Peyer's patch (tissue), 4 donors: Measurements from ENCODE around the gene MYT1. TPM values are rescaled to one million over a fixed set of nuclear protein-coding genes. Genes with fewer than 3 reads are reported as not detected.

Experiments
- DNase-seq, 3 donors: peaks; one replicate each; pipeline ENCODE4 v3.0.0-alpha.2; 2017 to 2019
- H3K27ac ChIP-seq, 4 donors: fragments of 200-600 bp; sonication (generic); one replicate each; pipeline ENCODE4 v1.5.1; 2016 to 2019
- H3K27me3 ChIP-seq, 2 donors: fragments of 200-600 bp; sonication (generic); one replicate each; pipeline ENCODE4 v1.5.1; 2019
- H3K36me3 ChIP-seq, 3 donors: fragments of 200-600 bp; sonication (generic); one replicate each; pipeline ENCODE4 v1.5.1; 2016 to 2019
- H3K4me1 ChIP-seq, 4 donors: fragments of 200-600 bp; sonication (generic); one replicate each; pipeline ENCODE4 v1.5.1; 2016 to 2019
- H3K4me3 ChIP-seq, 4 donors: fragments of 200-600 bp; sonication (generic); 1 replicate in 3 of 4; 2 replicates in 1 of 4; pipeline ENCODE4 v1.5.1; 2016 to 2019; ENCODE audit warnings: mild to moderate bottlenecking in 1 of 4
- H3K9me3 ChIP-seq, 4 donors: fragments of 200-600 bp; sonication (generic); one replicate each; pipeline ENCODE4 v1.5.1; 2016 to 2019; ENCODE audit warnings: mild to moderate bottlenecking in 1 of 4
- CTCF ChIP-seq, 6 experiments: fragments of 450-650 bp in 4 of 6; fragments of 200-600 bp in 2 of 6; sonication (generic) in 1 of 6; IDR thresholded peaks; one replicate each; pipeline ENCODE4 v1.5.1; 2017 to 2019; ENCODE audit warnings: antibody characterized with exemption in 6 of 6, mild to moderate bottlenecking in 3 of 6, moderate library complexity in 1 of 6
- POLR2A ChIP-seq, 2 donors: fragments of 450-650 bp; IDR thresholded peaks; one replicate each; pipeline ENCODE4 v1.5.1; 2017; ENCODE audit warnings: antibody characterized with exemption in 2 of 2, mild to moderate bottlenecking in 2 of 2, moderate library complexity in 2 of 2
- total RNA-seq, 4 donors: library from RNA; depleted of rRNA; stranded (reverse); fragments of >200 nt; gene quantifications; one replicate each; pipeline ENCODE4 v1.1.0, GENCODE V29; 2016

MYT1 gene
- total RNA-seq, 4 donors from 2014 or later: 0.18 to 0.83 TPM; not detected in 2

- H3K4me1 ChIP-seq: peaks cover 0 to 10% (median 0%) of the 10 kb centered on the region in 4 donors
- no peak for TF ChIP-seq POLR2A (IDR thresholded peaks at IDR 0.05)
- TF ChIP-seq CTCF (IDR thresholded peaks at IDR 0.05): no peak
- H3K27ac ChIP-seq: no peak overlapping the region
- H3K36me3 ChIP-seq: no peaks in the 10 kb centered on the region
- no peaks in the 10 kb centered on the region for H3K9me3 ChIP-seq
- DNase-seq: no peak
- H3K4me3 ChIP-seq: no peak overlapping the region
- no peaks in the 10 kb centered on the region for H3K27me3 ChIP-seq
Observed at GRCh38 chr20:64214113-64214512, 49.9 kb downstream of the MYT1 start.

- no peak for TF ChIP-seq POLR2A (IDR thresholded peaks at IDR 0.05)
- TF ChIP-seq CTCF (IDR thresholded peaks at IDR 0.05): no peak
- Histone ChIP-seq H3K4me1 (peaks cover 0 to 10% (median 0%) of the 10 kb centered on the region in 4 donors), H3K27me3 (no peaks in the 10 kb centered on the region), H3K27ac (no peak overlapping the region), H3K36me3 (no peaks in the 10 kb centered on the region), H3K9me3 (no peaks in the 10 kb centered on the region), H3K4me3 (no peak overlapping the region)
- DNase-seq: no peak
Observed at GRCh38 chr20:64214952-64215351, 50.7 kb downstream of the MYT1 start.

- TF ChIP-seq CTCF (IDR thresholded peaks at IDR 0.05): no peak
- no peak for TF ChIP-seq POLR2A (IDR thresholded peaks at IDR 0.05)
- Histone ChIP-seq H3K4me1 (peaks cover 0 to 10% (median 0%) of the 10 kb centered on the region in 4 donors), H3K27ac (no peak overlapping the region), H3K36me3 (no peaks in the 10 kb centered on the region), H3K27me3 (no peaks in the 10 kb centered on the region), H3K4me3 (no peak overlapping the region), H3K9me3 (no peaks in the 10 kb centered on the region)
- no peak for DNase-seq
Observed at GRCh38 chr20:64216036-64216435, 51.8 kb downstream of the MYT1 start.

- Histone ChIP-seq H3K36me3 (no peaks in the 10 kb centered on the region), H3K27ac (no peak overlapping the region), H3K4me3 (no peak overlapping the region), H3K9me3 (no peaks in the 10 kb centered on the region), H3K4me1 (peaks cover 0 to 10% (median 0%) of the 10 kb centered on the region in 4 donors), H3K27me3 (no peaks in the 10 kb centered on the region)
- TF ChIP-seq POLR2A (IDR thresholded peaks at IDR 0.05) (no peak), CTCF (IDR thresholded peaks at IDR 0.05) (no peak)
- DNase-seq: no peak
Observed at GRCh38 chr20:64216910-64217309, 52.7 kb downstream of the MYT1 start.

- no peak overlapping the region for H3K4me3 ChIP-seq
- no peak for TF ChIP-seq POLR2A (IDR thresholded peaks at IDR 0.05)
- TF ChIP-seq CTCF (IDR thresholded peaks at IDR 0.05): no peak
- no peaks in the 10 kb centered on the region for H3K36me3 ChIP-seq
- H3K27ac ChIP-seq: no peak overlapping the region
- no peak for DNase-seq
- peaks cover 0 to 10% (median 0%) of the 10 kb centered on the region in 4 donors for H3K4me1 ChIP-seq
- H3K9me3 ChIP-seq: no peaks in the 10 kb centered on the region
- H3K27me3 ChIP-seq: no peaks in the 10 kb centered on the region
Observed at GRCh38 chr20:64217539-64218221, 53.4 kb downstream of the MYT1 start.
